Middle frontal gyrus (tissue), 1 donor: ENCODE data around the gene FOXL3.
"Not testable (repeated sequence)": the region's sequence is repeated elsewhere in the genome, so short reads cannot be mapped to it uniquely, and the experiment has no call there.

Experiments
- DNase-seq: peaks from one replicate; pipeline ENCODE4 v3.0.0-alpha.2; 2015; ENCODE audit warnings: low spot score; ENCODE audit errors: extremely low spot score

Gene FOXL3

GRCh38 chr7:289756-290553, at the start of gene FOXL3:
Gene FOXL3, plus strand, starts transcription at chr7:290170. Its CDS starts 0 bp downstream, at chr7:290170.
- no peak for DNase-seq

GRCh38 chr7:240887-241421, 49.0 kb upstream of the FOXL3 start:
- no peak for DNase-seq

- no peak for DNase-seq
Measured at GRCh38 chr7:241513-241912, 48.5 kb upstream of the FOXL3 start.

GRCh38 chr7:242826-243579, 47.0 kb upstream of the FOXL3 start:
- not testable (repeated sequence) for DNase-seq

GRCh38 chr7:243580-243978, 46.4 kb upstream of the FOXL3 start:
- DNase-seq: not testable (repeated sequence)

- no peak for DNase-seq
Measured at GRCh38 chr7:244974-245373, 45.0 kb upstream of the FOXL3 start.

- DNase-seq: no peak
Measured at GRCh38 chr7:245574-246295, 44.2 kb upstream of the FOXL3 start.

- DNase-seq: no peak
Measured at GRCh38 chr7:246451-246850, 43.5 kb upstream of the FOXL3 start.

- no peak for DNase-seq
Measured at GRCh38 chr7:247181-247580, 42.8 kb upstream of the FOXL3 start.

GRCh38 chr7:247636-248035, 42.3 kb upstream of the FOXL3 start:
- no peak for DNase-seq

GRCh38 chr7:248732-249435, 41.1 kb upstream of the FOXL3 start:
- DNase-seq: no peak

- DNase-seq: no peak
Measured at GRCh38 chr7:249989-250388, 40.0 kb upstream of the FOXL3 start.

- DNase-seq: no peak
Measured at GRCh38 chr7:250523-250922, 39.4 kb upstream of the FOXL3 start.

- DNase-seq: no peak
Measured at GRCh38 chr7:251005-251404, 39.0 kb upstream of the FOXL3 start.

- no peak for DNase-seq
Measured at GRCh38 chr7:251446-252175, 38.4 kb upstream of the FOXL3 start.

- DNase-seq: no peak
Measured at GRCh38 chr7:252216-252965, 37.6 kb upstream of the FOXL3 start.

- no peak for DNase-seq
Measured at GRCh38 chr7:252981-253380, 37.0 kb upstream of the FOXL3 start.

- DNase-seq: no peak
Measured at GRCh38 chr7:253581-254336, 36.2 kb upstream of the FOXL3 start.
